H9 (cell line): ENCODE results near the gene OR10V1. TPM values are rescaled to one million over a fixed set of nuclear protein-coding genes. Genes with fewer than 3 reads are reported as not detected.

Source experiments
- DNase-seq: peaks from one replicate; pipeline ENCODE4 v3.0.0-alpha.2; 2017
- H2AFZ ChIP-seq: one replicate; pipeline ENCODE4 v1.6.1; 2013; ENCODE audit warnings: mild to moderate bottlenecking, low read length, control low read depth, moderate library complexity
- H2AK5ac ChIP-seq: 2 replicates; pipeline ENCODE4 v1.6.1; 2013; ENCODE audit warnings: low read length, control low read depth, mixed read lengths; ENCODE audit not compliant: insufficient read length
- H2BK120ac ChIP-seq: one replicate; pipeline ENCODE4 v1.6.1; 2013; ENCODE audit warnings: low read depth, mild to moderate bottlenecking, low read length, control low read depth, inconsistent platforms; ENCODE audit not compliant: poor library complexity, severe bottlenecking
- H2BK12ac ChIP-seq: 2 replicates; pipeline ENCODE4 v1.6.1; 2013; ENCODE audit warnings: low read length, control low read depth, mixed read lengths, low read depth; ENCODE audit not compliant: insufficient read length
- H2BK15ac ChIP-seq: 2 replicates; pipeline ENCODE4 v1.6.1; 2013; ENCODE audit warnings: low read depth, low read length, control low read depth
- H2BK20ac ChIP-seq: one replicate; pipeline ENCODE4 v1.6.1; 2013; ENCODE audit warnings: low read depth, mild to moderate bottlenecking, low read length, control low read depth, inconsistent platforms; ENCODE audit not compliant: poor library complexity, severe bottlenecking
- H2BK5ac ChIP-seq: 2 replicates; pipeline ENCODE4 v1.6.1; 2013; ENCODE audit warnings: low read length, control low read depth, mixed read lengths; ENCODE audit not compliant: insufficient read length
- H3K14ac ChIP-seq: 2 replicates; pipeline ENCODE4 v1.6.1; 2013; ENCODE audit warnings: low read length, control low read depth; ENCODE audit not compliant: insufficient read depth
- H3K18ac ChIP-seq: 2 replicates; pipeline ENCODE4 v1.6.1; 2013; ENCODE audit warnings: low read depth, mild to moderate bottlenecking, mixed read lengths, low read length, control low read depth; ENCODE audit not compliant: insufficient read length
- H3K23ac ChIP-seq: 2 replicates; pipeline ENCODE4 v1.6.1; 2013; ENCODE audit warnings: low read length, control low read depth, mixed read lengths, low read depth; ENCODE audit not compliant: insufficient read length
- H3K23me2 ChIP-seq: 2 replicates; pipeline ENCODE4 v1.6.1; 2013; ENCODE audit warnings: low read depth, mild to moderate bottlenecking, mixed read lengths, low read length, control low read depth; ENCODE audit not compliant: insufficient read length, poor library complexity, severe bottlenecking
- H3K27ac ChIP-seq: 2 replicates; pipeline ENCODE4 v1.5.1; 2013; ENCODE audit warnings: low read length, control low read depth, mixed read lengths, low read depth; ENCODE audit not compliant: insufficient read length
- H3K27me3 ChIP-seq: 2 replicates; pipeline ENCODE4 v1.6.1; 2013; ENCODE audit warnings: low read length, control low read depth, inconsistent platforms; ENCODE audit not compliant: insufficient read depth
- H3K4ac ChIP-seq: 2 replicates; pipeline ENCODE4 v1.6.1; 2013; ENCODE audit warnings: low read depth, mild to moderate bottlenecking, control low read depth, inconsistent platforms, low read length, moderate library complexity
- H3K4me1 ChIP-seq: 2 replicates; pipeline ENCODE4 v1.6.1; 2013; ENCODE audit warnings: low read length, control low read depth, inconsistent platforms; ENCODE audit not compliant: insufficient read depth
- H3K4me2 ChIP-seq: 2 replicates; pipeline ENCODE4 v1.6.1; 2013; ENCODE audit warnings: low read length, control low read depth, mixed read lengths; ENCODE audit not compliant: insufficient read length, insufficient read depth
- H3K56ac ChIP-seq: 2 replicates; pipeline ENCODE4 v1.6.1; 2013; ENCODE audit warnings: low read depth, mild to moderate bottlenecking, mixed read lengths, low read length, control low read depth; ENCODE audit not compliant: insufficient read length
- H3K79me1 ChIP-seq: 2 replicates; pipeline ENCODE4 v1.6.1; 2013; ENCODE audit warnings: low read depth, mild to moderate bottlenecking, moderate library complexity, low read length, control low read depth, inconsistent platforms; ENCODE audit not compliant: insufficient read depth, poor library complexity, severe bottlenecking
- H3K79me2 ChIP-seq: 2 replicates; pipeline ENCODE4 v1.6.1; 2013; ENCODE audit warnings: low read length, control low read depth, inconsistent platforms; ENCODE audit not compliant: insufficient read depth
- H3K9ac ChIP-seq: 2 replicates; pipeline ENCODE4 v1.6.1; 2013; ENCODE audit warnings: low read length, control low read depth, mixed read lengths; ENCODE audit not compliant: insufficient read length; ENCODE audit errors: extremely low read depth
- H3K9me3 ChIP-seq: one replicate; pipeline ENCODE4 v1.6.1; 2013; ENCODE audit warnings: low read depth, low read length, inconsistent platforms; ENCODE audit not compliant: control insufficient read depth
- H3T11ph ChIP-seq: one replicate; pipeline ENCODE4 v1.6.1; 2013; ENCODE audit warnings: mild to moderate bottlenecking, low read length, control low read depth, inconsistent platforms
- H4K20me1 ChIP-seq: one replicate; pipeline ENCODE4 v1.6.1; 2013; ENCODE audit not compliant: control insufficient read depth, insufficient read length, insufficient read depth
- H4K5ac ChIP-seq: 2 replicates; pipeline ENCODE4 v1.6.1; 2013; ENCODE audit warnings: low read depth, mild to moderate bottlenecking, mixed read lengths, low read length, control low read depth; ENCODE audit not compliant: insufficient read length
- H4K8ac ChIP-seq: replicated peaks from 2 replicates; pipeline ENCODE4 v1.6.1; 2013; ENCODE audit warnings: low read length, control low read depth, mixed read lengths, low read depth; ENCODE audit not compliant: insufficient read length
- H4K91ac ChIP-seq: 2 replicates; pipeline ENCODE4 v1.6.1; 2013; ENCODE audit warnings: low read depth, mild to moderate bottlenecking, moderate library complexity, mixed read lengths, low read length, control low read depth; ENCODE audit not compliant: insufficient read length
- H3K27ac Mint-ChIP-seq, 3 experiments: 2 replicates in 2 of 3; 3 replicates in 1 of 3; pipeline ENCODE4 v1.8.0; 2020 to 2021; ENCODE audit warnings: mixed read lengths in 3 of 3, mild to moderate bottlenecking in 1 of 3, moderate library complexity in 1 of 3
- H3K27me3 Mint-ChIP-seq: 2 replicates; pipeline ENCODE4 v1.8.0; 2021; ENCODE audit warnings: low read depth, mild to moderate bottlenecking, moderate library complexity, mixed read lengths
- H3K36me3 Mint-ChIP-seq, 3 experiments: 2 replicates in 2 of 3; 3 replicates in 1 of 3; pipeline ENCODE4 v1.8.0; 2020 to 2021; ENCODE audit warnings: low read depth in 3 of 3, mixed read lengths in 3 of 3; ENCODE audit not compliant: insufficient read depth in 1 of 3
- H3K4me1 Mint-ChIP-seq, 2 experiments: 2 replicates each; pipeline ENCODE4 v1.8.0; 2020; ENCODE audit warnings: mixed read lengths in 2 of 2
- H3K4me3 Mint-ChIP-seq, 2 experiments: 2 replicates in 1 of 2; 3 replicates in 1 of 2; pipeline ENCODE4 v1.8.0; 2020 to 2021; ENCODE audit warnings: mild to moderate bottlenecking in 2 of 2, mixed read lengths in 2 of 2, moderate library complexity in 1 of 2
- H3K9me3 Mint-ChIP-seq, 2 experiments: 2 replicates in 1 of 2; 3 replicates in 1 of 2; pipeline ENCODE4 v1.8.0; 2020; ENCODE audit warnings: mild to moderate bottlenecking in 2 of 2, mixed read lengths in 2 of 2, moderate library complexity in 1 of 2
- WGBS: extraction: QIAGEN DNeasy Blood & Tissue Kit; methylation state at CpG from one replicate; pipeline ENCODE4 v1.1.7; 2013; ENCODE audit warnings: missing lambda C conversion rate, low lambda C conversion rate, mixed read lengths; ENCODE audit not compliant: insufficient read length; ENCODE audit errors: extremely low coverage; 5-methylcytosine and 5-hydroxymethylcytosine counted together
- total RNA-seq: library from RNA; stranded (reverse); gene quantifications from 2 replicates; pipeline ENCODE4 v1.2.1, GENCODE V29; 2021
- TF ChIP-seq, protein P1 (sequence below): fragments of 200-600 bp; sonication (generic); conservative IDR thresholded peaks from 3 replicates; pipeline ENCODE4 v1.8.0; 2021; ENCODE audit warnings: antibody characterized with exemption, mild to moderate bottlenecking

OR10V1 gene
- total RNA-seq, 1 experiment from 2014 or later: not detected

DNA sequence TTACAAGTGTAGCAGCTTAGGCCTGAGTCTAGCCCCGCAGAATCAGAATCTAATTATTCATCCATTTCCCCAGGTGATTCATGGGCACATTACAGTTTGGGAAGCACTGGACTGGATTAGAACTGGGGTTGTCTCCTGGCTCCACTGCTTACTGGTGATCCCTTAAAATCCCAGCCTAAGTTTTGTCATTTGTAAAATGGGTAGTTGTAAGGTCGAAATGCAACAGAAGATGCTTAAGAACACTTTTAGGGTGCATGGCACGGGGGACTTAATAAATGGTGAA is 42.9 kb upstream of the OR10V1 start:
- peaks cover 35 to 39% of the 10 kb centered on the region in 2 experiments for H3K4me1 Mint-ChIP-seq
- peaks cover 2 to 13% (median 7%) of the 10 kb centered on the region in 3 experiments; a peak in 5 of 7 replicates for H3K36me3 Mint-ChIP-seq
- no peak overlapping the region for H3K14ac ChIP-seq
- peak overlapping the region; percentile 92 to 96 for H3K4me3 Mint-ChIP-seq
- no peak for DNase-seq
- H3K23ac ChIP-seq: no peak overlapping the region
- H3K27ac ChIP-seq: no peak overlapping the region
- H3K9me3 Mint-ChIP-seq: no peaks in the 10 kb centered on the region; a peak in 1 of 5 replicates
- no peak overlapping the region for H2BK20ac ChIP-seq
- H4K5ac ChIP-seq: no peak overlapping the region
- H3K27ac Mint-ChIP-seq: peak overlapping the region in 1 of 3 experiments; percentile 27; a peak in 1 of 7 replicates
- no peak overlapping the region for H3K18ac ChIP-seq
- no peak overlapping the region for H2BK120ac ChIP-seq
- H2AFZ ChIP-seq: no peak overlapping the region
- no peak overlapping the region for H2BK5ac ChIP-seq
- H3K79me1 ChIP-seq: peaks cover 13% of the 10 kb centered on the region
- H4K8ac ChIP-seq: no peak overlapping the region
- no peak overlapping the region for H2BK12ac ChIP-seq
- peak overlapping the region; percentile 85 for H3K4me2 ChIP-seq
- no CpG with 5 or more reads among the region's 3 CpGs for WGBS
- 0 out of 2 replicates have a peak, but pooled peaks cover 4% of the 10 kb centered on the region for H3K4me1 ChIP-seq
- H2AK5ac ChIP-seq: no peak overlapping the region
- H4K20me1 ChIP-seq: no peaks in the 10 kb centered on the region
- H3K9me3 ChIP-seq: no peaks in the 10 kb centered on the region
- no peak overlapping the region for H3K56ac ChIP-seq
- no peak overlapping the region for H3T11ph ChIP-seq
- no peak overlapping the region for H2BK15ac ChIP-seq
- H3K23me2 ChIP-seq: peaks cover 19% of the 10 kb centered on the region
- peaks cover 6% of the 10 kb centered on the region for H3K27me3 Mint-ChIP-seq
- no peak overlapping the region for H3K4ac ChIP-seq
- no peaks in the 10 kb centered on the region for H3K27me3 ChIP-seq
- H3K9ac ChIP-seq: no peak overlapping the region
- H4K91ac ChIP-seq: no peak overlapping the region
- H3K79me2 ChIP-seq: peaks cover 28% of the 10 kb centered on the region; the same call in 1 of the 2 replicates
- TF ChIP-seq, protein P1, sequence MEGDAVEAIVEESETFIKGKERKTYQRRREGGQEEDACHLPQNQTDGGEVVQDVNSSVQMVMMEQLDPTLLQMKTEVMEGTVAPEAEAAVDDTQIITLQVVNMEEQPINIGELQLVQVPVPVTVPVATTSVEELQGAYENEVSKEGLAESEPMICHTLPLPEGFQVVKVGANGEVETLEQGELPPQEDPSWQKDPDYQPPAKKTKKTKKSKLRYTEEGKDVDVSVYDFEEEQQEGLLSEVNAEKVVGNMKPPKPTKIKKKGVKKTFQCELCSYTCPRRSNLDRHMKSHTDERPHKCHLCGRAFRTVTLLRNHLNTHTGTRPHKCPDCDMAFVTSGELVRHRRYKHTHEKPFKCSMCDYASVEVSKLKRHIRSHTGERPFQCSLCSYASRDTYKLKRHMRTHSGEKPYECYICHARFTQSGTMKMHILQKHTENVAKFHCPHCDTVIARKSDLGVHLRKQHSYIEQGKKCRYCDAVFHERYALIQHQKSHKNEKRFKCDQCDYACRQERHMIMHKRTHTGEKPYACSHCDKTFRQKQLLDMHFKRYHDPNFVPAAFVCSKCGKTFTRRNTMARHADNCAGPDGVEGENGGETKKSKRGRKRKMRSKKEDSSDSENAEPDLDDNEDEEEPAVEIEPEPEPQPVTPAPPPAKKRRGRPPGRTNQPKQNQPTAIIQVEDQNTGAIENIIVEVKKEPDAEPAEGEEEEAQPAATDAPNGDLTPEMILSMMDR: no peak
